Measurements from ENCODE around the gene MYH1.

Gene MYH1

DNA sequence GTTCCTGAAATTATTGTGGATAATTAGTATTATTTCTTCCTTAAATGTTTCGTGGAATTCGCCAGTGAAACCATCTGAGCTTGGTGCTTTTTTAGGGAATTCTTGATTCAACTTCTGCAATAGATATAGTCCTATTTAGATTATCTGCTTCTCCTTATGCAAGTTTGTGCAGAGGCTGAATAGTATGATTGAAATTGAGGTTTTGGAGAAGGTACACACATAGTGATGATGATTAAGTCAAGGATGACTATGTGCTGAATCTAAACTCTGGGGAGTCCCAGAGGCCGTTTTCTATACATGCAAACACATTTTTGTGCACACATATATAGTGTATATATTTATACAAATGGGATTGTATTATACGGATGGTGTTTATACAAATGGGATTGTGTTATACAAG is 43.8 kb downstream of the MYH1 start:
- no peak for DNase-seq

DNA sequence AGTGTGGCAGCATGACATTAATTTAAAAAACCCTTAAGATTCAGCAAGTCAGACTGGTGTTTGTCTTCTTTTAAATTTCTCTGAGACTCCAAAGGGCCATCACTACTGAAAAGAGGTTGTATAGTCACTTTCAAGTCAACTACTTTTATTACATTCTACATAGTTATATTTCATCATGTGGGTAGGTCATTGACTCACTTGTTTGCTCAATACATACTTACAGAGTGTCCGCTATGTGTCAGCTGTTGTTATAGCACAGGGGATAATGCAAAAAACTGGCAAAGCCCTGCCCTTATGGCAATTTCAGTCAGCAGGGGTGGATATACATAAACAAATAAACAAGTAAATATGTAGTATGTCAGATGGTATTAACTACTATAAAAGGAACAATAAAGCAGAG is 46.5 kb downstream of the MYH1 start:
- DNase-seq = no peak

DNA sequence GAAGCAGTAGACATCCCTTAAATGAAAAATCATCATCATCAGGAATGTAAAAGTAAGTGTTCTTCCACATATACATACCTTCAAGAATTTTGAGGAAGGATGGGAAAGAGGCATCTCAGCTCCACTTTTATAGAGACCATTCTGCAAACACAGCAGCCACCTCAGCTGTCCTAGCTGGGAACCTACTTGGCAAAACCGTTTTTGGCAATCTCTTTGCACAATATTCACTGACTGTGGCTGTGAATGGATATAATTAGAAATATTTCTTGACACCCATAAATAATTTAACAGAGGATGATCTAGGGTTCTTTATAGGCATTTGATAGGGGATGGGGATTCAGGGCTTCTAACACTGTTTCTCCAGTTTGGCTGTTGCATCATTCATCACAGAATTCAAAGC is 48.9 kb downstream of the MYH1 start, which contains the start of gene MYH4:
MYH4 (minus strand) TSS at position 101 of the 400 bp plus-strand sequence. CDS start 2,814 bp downstream, outside the sequence.
- no peak for DNase-seq

DNA sequence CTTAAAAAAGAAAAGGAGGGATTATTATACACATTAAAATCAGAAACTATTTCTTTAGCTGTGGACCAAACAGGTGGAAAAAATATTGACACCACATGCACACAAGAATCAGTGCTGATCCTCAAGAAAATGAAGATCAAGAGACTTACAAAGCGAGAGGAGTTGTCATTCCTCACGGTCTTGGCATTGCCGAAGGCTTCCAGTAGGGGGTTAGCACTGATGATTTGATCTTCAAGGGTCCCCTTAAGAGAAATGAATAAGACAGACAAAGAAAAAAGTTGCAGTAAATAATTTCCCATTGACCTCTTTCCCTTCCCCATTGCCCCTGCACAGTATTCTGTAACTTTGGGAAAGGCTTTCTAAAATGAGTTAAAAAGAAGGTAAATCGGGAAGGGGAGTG is 54.9 kb downstream of the MYH1 start:
- no peak for DNase-seq

DNA sequence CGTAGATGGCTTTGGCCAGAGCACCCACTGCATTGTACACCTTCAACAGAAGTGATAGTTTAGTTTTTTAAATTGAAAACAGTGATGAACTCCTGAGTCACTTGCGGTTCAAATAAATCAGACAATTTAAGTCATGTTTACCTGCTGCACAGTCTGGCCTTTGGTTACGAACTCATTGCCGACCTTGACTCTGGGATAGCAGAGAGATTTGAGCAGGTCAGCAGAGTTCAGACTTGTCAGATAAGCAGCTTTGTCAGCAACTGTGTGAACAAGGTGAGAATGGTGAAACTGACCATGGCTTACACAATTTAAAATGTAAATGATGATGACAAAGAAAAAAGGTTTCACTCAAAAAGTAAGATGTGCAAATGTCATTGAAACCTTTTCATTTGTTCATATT is 58.3 kb downstream of the MYH1 start:
- no peak for DNase-seq

DNA sequence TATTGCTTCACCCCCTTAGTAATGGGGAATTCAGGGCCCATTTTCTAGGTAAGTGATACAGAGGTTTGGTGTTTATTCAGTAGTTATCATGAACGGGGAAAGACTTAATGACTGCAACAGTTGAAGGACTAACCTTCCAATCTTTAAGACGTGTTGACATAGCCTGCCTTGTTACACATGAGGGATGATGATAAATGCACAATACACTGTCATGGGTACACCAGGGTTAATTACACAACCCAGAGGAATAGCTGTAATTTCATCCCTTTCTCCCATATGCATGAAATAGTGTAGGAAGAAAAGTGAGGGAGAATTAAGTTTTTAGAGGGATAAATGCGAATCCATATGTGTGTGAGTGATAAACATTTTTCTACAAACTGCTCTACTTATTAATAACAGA is 59.6 kb downstream of the MYH1 start:
- DNase-seq = no peak

DNA sequence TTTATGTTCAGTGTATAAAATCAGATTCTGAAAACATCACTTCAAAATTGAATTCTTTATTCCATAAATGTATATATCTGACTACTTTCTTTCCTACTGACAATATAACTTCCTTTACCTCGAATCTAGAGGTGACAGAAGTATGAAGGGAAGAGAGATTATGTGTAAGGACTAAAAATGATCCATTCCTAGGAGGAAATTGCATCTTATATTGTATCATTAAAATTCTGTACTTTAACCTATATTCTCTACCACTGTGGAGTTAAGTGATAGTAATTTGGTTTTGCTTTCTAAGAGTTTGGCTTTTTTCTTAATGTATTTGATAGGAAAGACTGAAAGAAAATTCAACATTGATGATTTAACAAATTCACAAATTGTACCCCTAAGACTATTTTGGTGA is 60.4 kb downstream of the MYH1 start:
- DNase-seq = no peak

DNA sequence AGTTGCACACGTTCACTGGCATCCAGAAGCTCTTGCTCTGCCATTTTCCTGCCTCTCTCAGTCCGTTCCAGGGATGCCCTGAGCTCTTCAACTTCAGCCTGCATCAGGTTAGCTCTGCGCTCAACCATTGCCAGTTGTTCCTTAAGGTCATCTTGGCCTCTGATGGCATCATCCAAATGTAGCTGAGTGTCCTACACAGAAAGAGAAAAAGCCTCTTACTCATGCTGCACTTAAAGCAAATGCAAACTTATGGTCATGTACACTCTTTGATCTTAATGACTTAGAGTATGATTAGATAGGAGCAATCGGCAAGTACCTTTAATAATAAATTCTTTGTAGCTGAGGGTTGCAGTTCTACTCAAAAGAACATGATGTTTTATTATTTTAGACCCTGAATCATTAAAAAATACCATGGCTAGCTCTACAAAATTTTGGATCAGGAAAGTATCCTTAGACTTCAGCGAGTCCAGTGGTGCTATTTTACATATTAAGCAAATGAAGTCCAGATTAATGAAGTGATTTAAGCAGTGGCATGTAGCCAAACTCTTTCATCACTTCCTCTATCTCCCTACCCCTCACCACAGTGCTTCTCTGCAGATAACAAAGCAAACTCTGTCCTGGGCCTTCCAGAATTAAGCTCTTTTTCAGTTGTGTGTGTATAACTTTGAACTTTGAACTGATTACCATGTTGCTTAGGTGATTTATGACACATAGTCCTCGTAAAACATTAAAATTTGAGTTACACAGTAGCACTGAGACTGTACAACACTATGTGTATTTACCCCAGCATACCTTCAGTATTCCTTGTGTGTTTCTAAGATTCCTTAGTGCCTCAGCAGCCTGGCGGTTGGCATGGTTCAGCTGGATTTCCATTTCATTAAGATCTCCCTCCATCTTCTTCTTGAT is 71.1 kb downstream of the MYH1 start:
- DNase-seq = no peak
